ENCODE measurements around the gene LHFPL3.

DNA sequence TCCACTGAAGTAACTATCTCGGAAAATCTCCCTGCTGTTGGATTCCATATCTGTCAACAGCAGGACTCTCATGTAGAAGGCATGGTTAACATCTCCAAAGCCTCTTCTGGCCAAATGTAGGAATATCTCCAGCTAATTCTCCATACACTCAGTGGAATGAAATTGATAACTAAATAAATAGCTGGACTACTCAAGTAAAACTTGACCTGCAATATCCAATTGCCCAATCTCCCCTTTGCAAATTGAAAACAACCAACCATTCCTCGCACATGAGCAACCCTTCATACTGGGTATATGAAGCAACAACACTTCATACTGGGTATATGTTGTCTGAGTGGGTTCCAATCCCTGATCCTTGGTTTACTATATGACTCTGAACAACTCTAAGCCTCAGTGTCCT lies 580.2 kb downstream of the LHFPL3 start:
- no peak for TF ChIP-seq EZH2 (IDR thresholded peaks at IDR 0.05; ENCODE audit: low read depth)
- TF ChIP-seq, protein P1, sequence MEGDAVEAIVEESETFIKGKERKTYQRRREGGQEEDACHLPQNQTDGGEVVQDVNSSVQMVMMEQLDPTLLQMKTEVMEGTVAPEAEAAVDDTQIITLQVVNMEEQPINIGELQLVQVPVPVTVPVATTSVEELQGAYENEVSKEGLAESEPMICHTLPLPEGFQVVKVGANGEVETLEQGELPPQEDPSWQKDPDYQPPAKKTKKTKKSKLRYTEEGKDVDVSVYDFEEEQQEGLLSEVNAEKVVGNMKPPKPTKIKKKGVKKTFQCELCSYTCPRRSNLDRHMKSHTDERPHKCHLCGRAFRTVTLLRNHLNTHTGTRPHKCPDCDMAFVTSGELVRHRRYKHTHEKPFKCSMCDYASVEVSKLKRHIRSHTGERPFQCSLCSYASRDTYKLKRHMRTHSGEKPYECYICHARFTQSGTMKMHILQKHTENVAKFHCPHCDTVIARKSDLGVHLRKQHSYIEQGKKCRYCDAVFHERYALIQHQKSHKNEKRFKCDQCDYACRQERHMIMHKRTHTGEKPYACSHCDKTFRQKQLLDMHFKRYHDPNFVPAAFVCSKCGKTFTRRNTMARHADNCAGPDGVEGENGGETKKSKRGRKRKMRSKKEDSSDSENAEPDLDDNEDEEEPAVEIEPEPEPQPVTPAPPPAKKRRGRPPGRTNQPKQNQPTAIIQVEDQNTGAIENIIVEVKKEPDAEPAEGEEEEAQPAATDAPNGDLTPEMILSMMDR (conservative IDR thresholded peaks at IDR 0.05) = no peak
